Colonic mucosa (tissue), 4 donors: ENCODE measurements around the gene MXRA7. TPM values are rescaled to one million over a fixed set of nuclear protein-coding genes. Genes with fewer than 3 reads are reported as not detected.

Source experiments
- DNase-seq: peaks from one replicate; pipeline ENCODE4 v3.0.0-alpha.2; 2020
- H3K27ac ChIP-seq: fragments of 200-600 bp; one replicate; pipeline ENCODE4 v1.8.0; 2021
- H3K27me3 ChIP-seq: fragments of 200-600 bp; one replicate; pipeline ENCODE4 v1.8.0; 2021
- H3K36me3 ChIP-seq: fragments of 200-600 bp; one replicate; pipeline ENCODE4 v1.8.0; 2021
- H3K4me1 ChIP-seq: fragments of 200-600 bp; one replicate; pipeline ENCODE4 v1.8.0; 2021; ENCODE audit warnings: mild to moderate bottlenecking
- H3K4me3 ChIP-seq: fragments of 200-600 bp; one replicate; pipeline ENCODE4 v1.8.0; 2021
- H3K9ac ChIP-seq, 2 donors: one replicate each; pipeline ENCODE4 v1.7.0; 2013; ENCODE audit warnings: control low read depth in 2 of 2, low read depth in 2 of 2, low read length in 2 of 2
- H3K9me3 ChIP-seq: fragments of 200-600 bp; one replicate; pipeline ENCODE4 v1.8.0; 2021
- CTCF ChIP-seq: fragments of 200-600 bp; IDR thresholded peaks from one replicate; pipeline ENCODE4 v1.8.0; 2022; ENCODE audit warnings: antibody characterized with exemption, mild to moderate bottlenecking
- intact Hi-C: fragments of 100-400 bp; cut with DNase I; formaldehyde crosslinking; loops from one replicate; pipeline ENCODE4 v1.14.1; 2022
- total RNA-seq, 2 donors: library from RNA; stranded (reverse); fragmentation: NEBNext Ultra II Directional in 1 of 2; extraction: Animal tissue kit (Norgen Biotek cat#: 25700) in 1 of 2; gene quantifications; one replicate each; pipeline ENCODE4 v1.2.1, GENCODE V29; 2021
- donor health status: healthy.
- donor health status: DM: no; HTN: no; CAD: no.
- donor health status: DM: no; HTN: no; CAD: no.

Gene MXRA7
- total RNA-seq, 2 donors from 2014 or later = 20.3 to 39.3 TPM

GRCh38 chr17:76682296-76682695 is 28.5 kb downstream of the MXRA7 start:
- peak overlapping the region in 1 of 2 donors; percentile 40 for H3K9ac ChIP-seq
- H3K4me3 ChIP-seq = no peak overlapping the region
- H3K36me3 ChIP-seq = no peaks in the 10 kb centered on the region
- peaks cover 3% of the 10 kb centered on the region for H3K4me1 ChIP-seq
- TF ChIP-seq CTCF = no peak
- intact Hi-C loops = loop anchor here (5.0 to 10.0 kb wide), 3 partner anchors 55 to 157 kb away; no protein-coding TSS in a partner anchor
- DNase-seq = no peak
- no peaks in the 10 kb centered on the region for H3K27me3 ChIP-seq
- no peak overlapping the region for H3K27ac ChIP-seq
- H3K9me3 ChIP-seq = no peaks in the 10 kb centered on the region

GRCh38 chr17:76681222-76682137 is 29.3 kb downstream of the MXRA7 start:
- TF ChIP-seq CTCF = peak; percentile 83
- DNase-seq = peak; percentile 89
- H3K4me1 ChIP-seq = peaks cover 3% of the 10 kb centered on the region

GRCh38 chr17:76679239-76679638 is 31.5 kb downstream of the MXRA7 start:
- no peak for DNase-seq
- no peak overlapping the region for H3K4me3 ChIP-seq
- H3K36me3 ChIP-seq = no peaks in the 10 kb centered on the region
- H3K9me3 ChIP-seq = no peaks in the 10 kb centered on the region
- H3K9ac ChIP-seq = no peak overlapping the region
- intact Hi-C loops = no loop called here
- H3K27ac ChIP-seq = peak overlapping the region; percentile 53
- no peak for TF ChIP-seq CTCF
- peaks cover 3% of the 10 kb centered on the region for H3K4me1 ChIP-seq
- H3K27me3 ChIP-seq = no peaks in the 10 kb centered on the region

More at GRCh38 chr17:76681222-76682137, 29.3 kb downstream of the MXRA7 start:
- Histone ChIP-seq H3K36me3 (no peaks in the 10 kb centered on the region), H3K4me3 (no peak overlapping the region), H3K9ac (peak overlapping the region in 1 of 2 donors; percentile 14), H3K27ac (no peak overlapping the region), H3K27me3 (no peaks in the 10 kb centered on the region), H3K9me3 (no peaks in the 10 kb centered on the region)
- intact Hi-C loops = loop anchor here (5.0 to 10.0 kb wide), 3 partner anchors 54 to 157 kb away; no protein-coding TSS in a partner anchor

- Histone ChIP-seq H3K27me3 (no peaks in the 10 kb centered on the region), H3K4me1 (peaks cover 3% of the 10 kb centered on the region), H3K27ac (peak overlapping the region; percentile 53), H3K4me3 (no peak overlapping the region), H3K9ac (peak overlapping the region in 1 of 2 donors; percentile 77), H3K9me3 (no peaks in the 10 kb centered on the region), H3K36me3 (no peaks in the 10 kb centered on the region)
- DNase-seq = peak; percentile 81
- no peak for TF ChIP-seq CTCF
- intact Hi-C loops = no loop called here
Observed at GRCh38 chr17:76678330-76678729, 32.4 kb downstream of the MXRA7 start.

- Histone ChIP-seq H3K27me3 (no peaks in the 10 kb centered on the region), H3K4me3 (no peak overlapping the region), H3K36me3 (no peaks in the 10 kb centered on the region), H3K27ac (no peak overlapping the region), H3K9me3 (no peaks in the 10 kb centered on the region), H3K9ac (no peak overlapping the region), H3K4me1 (peaks cover 10% of the 10 kb centered on the region)
- no peak for TF ChIP-seq CTCF
- no peak for DNase-seq
- intact Hi-C loops = no loop called here
Observed at GRCh38 chr17:76677406-76677805, 33.4 kb downstream of the MXRA7 start.
